Measurements from ENCODE around the gene AEN.
A peak's percentile ranks its signal among the peaks of the same experiment; 100 is the strongest.

Gene AEN

DNA sequence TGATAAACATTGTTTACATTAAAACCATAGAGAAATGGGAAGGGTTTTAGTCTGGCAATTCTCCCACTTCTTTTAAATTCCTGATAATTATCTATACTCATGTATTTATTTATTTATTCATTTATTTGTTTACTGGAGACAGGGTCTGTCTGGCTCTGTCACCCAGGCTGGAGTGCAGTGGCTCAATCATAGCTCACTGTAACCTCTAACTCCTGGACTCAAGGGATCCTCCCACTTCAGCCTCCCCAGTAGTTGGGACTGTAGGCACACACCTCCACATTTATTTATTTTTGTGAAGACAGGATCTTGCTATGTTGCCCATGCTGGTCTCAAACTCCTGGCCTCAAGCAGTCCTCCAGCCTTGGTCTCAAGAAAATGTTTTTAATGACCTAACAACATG, 2.5 kb upstream of the AEN start:
- TF ChIP-seq JUND (IDR thresholded peaks at IDR 0.05; ENCODE audit: low read depth): no peak
- in situ Hi-C loops (cut with HindIII; ENCODE audit: low pct_unique_long_range_greater_than_20kb, low sequenced_read_pairs): no loop called here
- DNase-seq (ENCODE audit: low read depth in 1 of 2, low spot score in 1 of 2): no peak

DNA sequence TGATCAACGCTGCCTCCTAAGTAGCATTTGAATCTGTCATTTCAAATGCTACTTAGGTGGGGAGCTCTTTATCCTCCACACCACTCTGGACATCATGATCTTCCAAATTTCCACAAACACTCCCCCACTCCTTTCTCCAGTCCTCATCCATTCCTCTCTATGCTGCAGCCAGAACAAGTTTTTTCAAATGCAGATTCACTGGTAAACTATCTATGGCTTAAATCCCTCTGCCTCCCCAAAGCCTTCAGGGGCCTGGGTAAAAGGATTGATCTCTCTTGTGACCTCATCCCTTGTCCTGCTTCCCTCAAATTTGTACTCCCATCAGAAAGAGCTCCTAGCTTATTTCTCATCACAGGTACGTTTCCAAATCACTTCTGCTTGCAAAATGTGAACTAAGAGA, 1.3 kb upstream of the AEN start:
- TF ChIP-seq JUND (IDR thresholded peaks at IDR 0.05; ENCODE audit: low read depth): no peak
- no peak for DNase-seq (ENCODE audit: low read depth in 1 of 2, low spot score in 1 of 2)
- in situ Hi-C loops (cut with HindIII; ENCODE audit: low pct_unique_long_range_greater_than_20kb, low sequenced_read_pairs): no loop called here

- in situ Hi-C loops (cut with HindIII; ENCODE audit: low pct_unique_long_range_greater_than_20kb, low sequenced_read_pairs): no loop called here
- no peak for TF ChIP-seq JUND (IDR thresholded peaks at IDR 0.05; ENCODE audit: low read depth)
- peak in 1 of 2 experiments; percentile 57 for DNase-seq (ENCODE audit: low read depth in 1 of 2, low spot score in 1 of 2)
Observed at GRCh38 chr15:88621789-88622604, 857 bp downstream of the AEN start.

DNA sequence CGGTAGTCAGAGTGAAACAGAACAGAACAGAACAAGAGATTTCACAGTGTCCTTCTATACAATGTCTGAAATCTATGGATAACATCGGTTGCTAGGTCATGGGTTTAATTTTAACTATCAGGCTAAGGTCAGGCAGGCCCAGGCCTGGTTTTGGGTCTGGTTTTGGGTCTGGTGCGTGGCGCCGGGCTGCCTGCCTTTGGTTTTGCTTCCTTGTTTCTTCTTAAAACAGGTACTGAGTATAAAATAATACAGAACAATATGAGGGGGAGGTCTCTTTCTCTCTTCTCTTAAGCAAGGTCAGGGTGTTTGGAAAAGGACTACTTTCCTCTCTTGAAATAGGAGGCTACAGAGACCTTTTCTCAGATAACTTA, 1.4 kb downstream of the AEN start:
- in situ Hi-C loops (cut with HindIII; ENCODE audit: low pct_unique_long_range_greater_than_20kb, low sequenced_read_pairs): no loop called here
- no peak for DNase-seq (ENCODE audit: low read depth in 1 of 2, low spot score in 1 of 2)
- no peak for TF ChIP-seq JUND (IDR thresholded peaks at IDR 0.05; ENCODE audit: low read depth)

DNA sequence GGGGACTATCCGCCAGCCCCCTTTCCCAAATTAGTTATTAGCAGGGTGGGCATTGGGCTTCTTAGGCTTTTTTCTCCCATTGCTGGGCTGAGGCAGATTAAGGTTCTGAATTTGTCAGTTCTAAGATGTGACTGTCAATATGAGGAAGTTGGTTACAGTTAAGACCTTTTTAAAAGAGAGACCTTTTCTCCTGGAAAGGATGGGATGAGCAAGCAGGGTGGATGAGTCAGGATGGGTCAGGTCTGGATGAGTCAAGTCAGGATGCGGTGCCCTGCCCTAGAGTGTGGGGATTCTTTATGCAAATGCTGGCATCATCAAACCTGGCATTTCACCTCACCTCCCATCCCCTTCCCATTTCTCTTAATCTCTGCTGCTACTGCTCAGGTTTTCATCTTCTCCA, 1.9 kb downstream of the AEN start:
- TF ChIP-seq JUND (IDR thresholded peaks at IDR 0.05; ENCODE audit: low read depth): no peak
- in situ Hi-C loops (cut with HindIII; ENCODE audit: low pct_unique_long_range_greater_than_20kb, low sequenced_read_pairs): no loop called here
- no peak for DNase-seq (ENCODE audit: low read depth in 1 of 2, low spot score in 1 of 2)

GRCh38 chr15:88623632-88624031, 2.5 kb downstream of the AEN start:
- no peak for TF ChIP-seq JUND (IDR thresholded peaks at IDR 0.05; ENCODE audit: low read depth)
- no peak for DNase-seq (ENCODE audit: low read depth in 1 of 2, low spot score in 1 of 2)
- in situ Hi-C loops (cut with HindIII; ENCODE audit: low pct_unique_long_range_greater_than_20kb, low sequenced_read_pairs): no loop called here

- in situ Hi-C loops (cut with HindIII; ENCODE audit: low pct_unique_long_range_greater_than_20kb, low sequenced_read_pairs): no loop called here
- TF ChIP-seq JUND (IDR thresholded peaks at IDR 0.05; ENCODE audit: low read depth): no peak
- DNase-seq (ENCODE audit: low read depth in 1 of 2, low spot score in 1 of 2): no peak
Observed at GRCh38 chr15:88624156-88624970, 3.2 kb downstream of the AEN start.

DNA sequence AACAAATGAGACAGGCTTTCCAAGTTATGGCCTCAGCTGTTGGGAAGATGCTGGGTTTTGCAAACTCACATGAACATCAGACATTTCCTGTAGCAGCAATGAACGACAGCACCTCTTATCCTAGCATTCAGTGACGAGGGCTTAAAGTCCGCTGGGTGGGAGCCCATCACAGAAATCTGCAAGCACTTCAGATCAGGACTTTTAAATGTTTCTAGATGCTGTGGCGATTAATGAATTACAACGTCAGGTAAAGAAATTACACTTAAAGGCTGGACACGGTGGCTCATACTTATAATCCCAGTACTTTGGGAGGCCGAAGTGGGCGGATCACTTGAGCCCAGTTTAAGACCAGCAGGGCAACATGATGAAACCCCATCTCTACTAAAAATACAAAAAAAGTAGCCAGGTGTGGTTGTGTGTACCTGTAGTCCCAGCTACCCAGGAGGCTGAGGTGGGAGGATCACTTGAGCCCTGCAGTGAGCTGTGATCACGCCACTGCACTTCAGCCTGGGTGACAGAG, 3.9 kb downstream of the AEN start:
- DNase-seq (ENCODE audit: low read depth in 1 of 2, low spot score in 1 of 2): no peak
- in situ Hi-C loops (cut with HindIII; ENCODE audit: low pct_unique_long_range_greater_than_20kb, low sequenced_read_pairs): no loop called here
- no peak for TF ChIP-seq JUND (IDR thresholded peaks at IDR 0.05; ENCODE audit: low read depth)

GRCh38 chr15:88625943-88626741, 5.0 kb downstream of the AEN start:
- no peak for TF ChIP-seq JUND (IDR thresholded peaks at IDR 0.05; ENCODE audit: low read depth)
- in situ Hi-C loops (cut with HindIII; ENCODE audit: low pct_unique_long_range_greater_than_20kb, low sequenced_read_pairs): no loop called here
- DNase-seq (ENCODE audit: low read depth in 1 of 2, low spot score in 1 of 2): no peak

- TF ChIP-seq JUND (IDR thresholded peaks at IDR 0.05; ENCODE audit: low read depth): no peak
- in situ Hi-C loops (cut with HindIII; ENCODE audit: low pct_unique_long_range_greater_than_20kb, low sequenced_read_pairs): no loop called here
- DNase-seq (ENCODE audit: low read depth in 1 of 2, low spot score in 1 of 2): no peak
Observed at GRCh38 chr15:88627463-88627862, 6.3 kb downstream of the AEN start.

GRCh38 chr15:88628018-88628654, 7.0 kb downstream of the AEN start:
- DNase-seq (ENCODE audit: low read depth in 1 of 2, low spot score in 1 of 2): no peak
- TF ChIP-seq JUND (IDR thresholded peaks at IDR 0.05; ENCODE audit: low read depth): no peak
- in situ Hi-C loops (cut with HindIII; ENCODE audit: low pct_unique_long_range_greater_than_20kb, low sequenced_read_pairs): no loop called here

GRCh38 chr15:88629071-88629470, 7.9 kb downstream of the AEN start:
- in situ Hi-C loops (cut with HindIII; ENCODE audit: low pct_unique_long_range_greater_than_20kb, low sequenced_read_pairs): no loop called here
- no peak for TF ChIP-seq JUND (IDR thresholded peaks at IDR 0.05; ENCODE audit: low read depth)
- no peak for DNase-seq (ENCODE audit: low read depth in 1 of 2, low spot score in 1 of 2)

Data from T47D (cell line).